ENCODE measurements around the gene ASPA. TPM values are rescaled to one million over a fixed set of nuclear protein-coding genes. Genes with fewer than 3 reads are reported as not detected.

Gene ASPA
- total and polyA plus RNA-seq, 7 donors: 0.68 to 4.8 (median 2.9) TPM

- DNase-seq (no peak), ATAC-seq (no peak)
- Histone ChIP-seq H3K4me3 (no peak overlapping the region), H3K27me3 (ENCODE audit: insufficient read depth in 3 of 3, low read length in 2 of 3) (no peaks in the 10 kb centered on the region), H3K4me1 (no peaks in the 10 kb centered on the region), H3K9me3 (no peaks in the 10 kb centered on the region), H3K36me3 (ENCODE audit: insufficient read depth in 1 of 2, low read depth in 1 of 2) (no peaks in the 10 kb centered on the region), H3K27ac (no peak overlapping the region)
- intact Hi-C loops (cut with DNase I): no loop called here
- WGBS, 3 donors: 93 to 96% (median 93%) methylated on average over 5 of the region's 5 CpGs
- no peak for TF ChIP-seq CTCF (IDR thresholded peaks at IDR 0.05)
Measured at GRCh38 chr17:3533752-3534151, 58.0 kb downstream of the ASPA start.

- Histone ChIP-seq H3K4me1 (no peaks in the 10 kb centered on the region), H3K27ac (no peak overlapping the region), H3K27me3 (ENCODE audit: insufficient read depth in 3 of 3, low read length in 2 of 3) (no peaks in the 10 kb centered on the region), H3K9me3 (no peaks in the 10 kb centered on the region), H3K36me3 (ENCODE audit: insufficient read depth in 1 of 2, low read depth in 1 of 2) (no peaks in the 10 kb centered on the region), H3K4me3 (no peak overlapping the region)
- 40 to 56% (median 41%) methylated on average over 3 of the region's 3 CpGs for WGBS, 3 donors
- intact Hi-C loops (cut with DNase I): no loop called here
- peak; percentile 50 to 79 for DNase-seq
- TF ChIP-seq CTCF (IDR thresholded peaks at IDR 0.05): no peak
- ATAC-seq: peak; percentile 15 to 60 (median 36)
Measured at GRCh38 chr17:3534881-3535252, 59.1 kb downstream of the ASPA start.

GRCh38 chr17:3535253-3535995, 59.6 kb downstream of the ASPA start:
- peak; percentile 69 for TF ChIP-seq CTCF (IDR thresholded peaks at IDR 0.05)
- H3K4me1 ChIP-seq: no peaks in the 10 kb centered on the region
- no peaks in the 10 kb centered on the region for H3K27me3 ChIP-seq (ENCODE audit: insufficient read depth in 3 of 3, low read length in 2 of 3)
- peak overlapping the region; percentile 62 for H3K4me3 ChIP-seq
- ATAC-seq (peak; percentile 79 to 96 (median 84)), DNase-seq (peak; percentile 78 to 87)
- no peaks in the 10 kb centered on the region for H3K9me3 ChIP-seq
- WGBS, 3 donors: 4 to 7% (median 5%) methylated on average over 39 to 44 of the region's 44 CpGs
- H3K36me3 ChIP-seq (ENCODE audit: insufficient read depth in 1 of 2, low read depth in 1 of 2): no peaks in the 10 kb centered on the region
- intact Hi-C loops (cut with DNase I): no loop called here
- peak overlapping the region; percentile 41 for H3K27ac ChIP-seq

- Histone ChIP-seq H3K4me3 (no peak overlapping the region), H3K9me3 (no peaks in the 10 kb centered on the region), H3K4me1 (no peaks in the 10 kb centered on the region), H3K27me3 (ENCODE audit: insufficient read depth in 3 of 3, low read length in 2 of 3) (no peaks in the 10 kb centered on the region), H3K27ac (no peak overlapping the region), H3K36me3 (ENCODE audit: insufficient read depth in 1 of 2, low read depth in 1 of 2) (no peaks in the 10 kb centered on the region)
- no peak for ATAC-seq
- TF ChIP-seq CTCF (IDR thresholded peaks at IDR 0.05): no peak
- 85 to 97% (median 93%) methylated on average over 5 of the region's 5 CpGs for WGBS, 3 donors
- intact Hi-C loops (cut with DNase I): no loop called here
- DNase-seq: no peak
Measured at GRCh38 chr17:3536716-3537115, 60.9 kb downstream of the ASPA start.
